GM18907 (cell line): ENCODE results near the gene RECQL.

Source experiments
- ATAC-seq: cut with Tn5 transposase; IDR thresholded peaks from one replicate; pipeline ENCODE4 v1.9.1; 2021; ENCODE audit warnings: mild to moderate bottlenecking, moderate library complexity; ENCODE audit not compliant: unreplicated experiment

The RECQL gene

GRCh38 chr12:21501258-21502163 lies at the start of gene RECQL, which contains the start of gene GOLT1B:
Gene RECQL, minus strand, starts transcription at chr12:21501635. Its CDS starts 2,065 bp downstream, at chr12:21499570.
Gene GOLT1B, plus strand, starts transcription at chr12:21501789. Its CDS starts 135 bp downstream, at chr12:21501924.
- peak; percentile 99 for ATAC-seq

- ATAC-seq, result no peak
These were observed 46.0 kb upstream of the RECQL start for GRCh38 chr12:21547437-21547836.

GRCh38 chr12:21546716-21547115 lies 45.3 kb upstream of the RECQL start:
- ATAC-seq, result no peak

GRCh38 chr12:21545557-21545956 lies 44.1 kb upstream of the RECQL start:
- ATAC-seq, result no peak

GRCh38 chr12:21543151-21543550 lies 41.7 kb upstream of the RECQL start:
- ATAC-seq, result no peak

GRCh38 chr12:21542403-21542802 lies 41.0 kb upstream of the RECQL start:
- ATAC-seq, result peak; percentile 51

- no peak for ATAC-seq
These were observed 40.3 kb upstream of the RECQL start for GRCh38 chr12:21541773-21542172.

GRCh38 chr12:21539797-21540196 lies 38.4 kb upstream of the RECQL start:
- peak; percentile 60 for ATAC-seq

- ATAC-seq, result no peak
These were observed 36.7 kb upstream of the RECQL start for GRCh38 chr12:21538061-21538653.

GRCh38 chr12:21529456-21529855 lies 28.0 kb upstream of the RECQL start:
- ATAC-seq, result no peak

GRCh38 chr12:21528953-21529352 lies 27.5 kb upstream of the RECQL start:
- no peak for ATAC-seq

- peak; percentile 99 for ATAC-seq
These were observed 26.2 kb upstream of the RECQL start for GRCh38 chr12:21527451-21528180.

GRCh38 chr12:21526721-21527345 lies 25.4 kb upstream of the RECQL start:
- ATAC-seq, result no peak

GRCh38 chr12:21526053-21526452 lies 24.6 kb upstream of the RECQL start, which contains the start of gene SPX:
Gene SPX, plus strand, starts transcription at chr12:21526296. Its CDS starts 177 bp downstream, at chr12:21526473.
- ATAC-seq, result no peak

GRCh38 chr12:21523148-21523547 lies 21.7 kb upstream of the RECQL start:
- ATAC-seq, result no peak

GRCh38 chr12:21521541-21521940 lies 20.1 kb upstream of the RECQL start:
- no peak for ATAC-seq

GRCh38 chr12:21518451-21518850 lies 17.0 kb upstream of the RECQL start:
- no peak for ATAC-seq

- ATAC-seq, result no peak
These were observed 14.8 kb upstream of the RECQL start for GRCh38 chr12:21516281-21516680.

- ATAC-seq, result peak; percentile 93
These were observed 8.3 kb upstream of the RECQL start for GRCh38 chr12:21509768-21510167.

- ATAC-seq, result no peak
These were observed 6.4 kb upstream of the RECQL start for GRCh38 chr12:21507849-21508248.

GRCh38 chr12:21505888-21506287 lies 4.5 kb upstream of the RECQL start:
- ATAC-seq, result no peak
